Effector memory CD4-positive, alpha-beta T cell (primary cell): ENCODE results near the gene FAM53A.

Experiments
- DNase-seq, 3 donors: peaks; one replicate each; pipeline ENCODE4 v3.0.0-alpha.2; 2020
- H3K27ac ChIP-seq: 2 replicates; pipeline ENCODE4 v1.7.0; 2013; ENCODE audit warnings: mild to moderate bottlenecking, low read length, moderate library complexity; ENCODE audit not compliant: insufficient read depth, poor library complexity, severe bottlenecking
- H3K27me3 ChIP-seq: replicated peaks from 2 replicates; pipeline ENCODE4 v1.7.0; 2013; ENCODE audit warnings: mild to moderate bottlenecking, low read length; ENCODE audit not compliant: insufficient read depth, control insufficient read depth, poor library complexity, severe bottlenecking
- H3K36me3 ChIP-seq: 2 replicates; pipeline ENCODE4 v1.7.0; 2013; ENCODE audit warnings: mild to moderate bottlenecking, low read length, moderate library complexity; ENCODE audit not compliant: control insufficient read depth, insufficient read depth
- H3K4me1 ChIP-seq: 2 replicates; pipeline ENCODE4 v1.7.0; 2013; ENCODE audit warnings: low read length, mild to moderate bottlenecking; ENCODE audit not compliant: control insufficient read depth, insufficient read depth, poor library complexity, severe bottlenecking
- H3K4me3 ChIP-seq: 2 replicates; pipeline ENCODE4 v1.7.0; 2013; ENCODE audit warnings: low read length, low read depth, mild to moderate bottlenecking; ENCODE audit not compliant: insufficient read depth, poor library complexity, severe bottlenecking
- H3K9me3 ChIP-seq: 2 replicates; pipeline ENCODE4 v1.7.0; 2013; ENCODE audit warnings: mild to moderate bottlenecking, low read length, moderate library complexity; ENCODE audit not compliant: control insufficient read depth

FAM53A gene

DNA sequence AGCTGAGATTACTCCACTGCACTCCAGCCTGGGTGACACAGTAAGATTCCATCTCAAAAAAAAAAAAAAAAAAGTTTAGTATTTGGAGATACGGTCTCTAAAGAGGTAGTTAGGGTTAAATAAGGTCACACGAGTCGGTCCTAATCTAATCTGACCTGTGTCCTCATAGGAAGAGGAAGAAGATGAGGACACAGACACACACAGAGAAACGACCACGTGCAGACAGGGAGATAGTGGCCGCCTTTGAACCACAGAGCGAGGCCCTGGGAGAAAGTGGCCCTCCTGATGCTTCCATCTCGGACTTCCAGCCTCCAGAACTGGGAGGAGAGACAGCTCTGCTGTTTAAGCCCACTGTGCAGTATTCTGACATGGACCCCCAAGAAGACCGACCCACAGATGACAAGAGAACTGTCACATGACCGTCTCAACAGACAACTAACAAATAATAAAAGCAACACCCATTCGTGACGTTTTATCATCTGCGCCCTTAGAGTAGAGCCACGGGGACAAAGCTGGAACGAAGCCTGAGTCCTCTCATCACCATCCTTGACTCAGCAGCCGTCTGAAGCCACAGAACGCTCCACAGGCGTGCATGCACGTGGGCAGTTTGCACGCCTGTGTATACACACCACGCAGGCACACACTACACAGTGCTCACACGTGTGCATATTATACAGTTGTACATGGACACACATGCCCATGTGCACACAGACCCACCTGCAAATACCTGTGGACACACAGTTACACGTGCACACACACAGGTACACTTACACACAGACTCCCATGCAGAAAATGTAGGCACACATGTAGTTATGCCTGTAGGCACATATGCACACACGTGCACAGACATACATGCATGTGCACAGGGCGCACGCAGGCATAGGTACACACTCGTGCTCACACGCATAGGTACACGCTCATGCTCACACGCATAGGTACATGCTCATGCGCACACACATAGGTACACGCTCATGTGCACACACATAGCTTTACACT lies 51.7 kb downstream of the FAM53A start:
- Histone ChIP-seq H3K36me3 (no peaks in the 10 kb centered on the region), H3K4me1 (peaks cover 4% of the 10 kb centered on the region), H3K27me3 (no peaks in the 10 kb centered on the region), H3K27ac (no peak overlapping the region), H3K4me3 (no peak overlapping the region), H3K9me3 (no peaks in the 10 kb centered on the region)
- no peak for DNase-seq

DNA sequence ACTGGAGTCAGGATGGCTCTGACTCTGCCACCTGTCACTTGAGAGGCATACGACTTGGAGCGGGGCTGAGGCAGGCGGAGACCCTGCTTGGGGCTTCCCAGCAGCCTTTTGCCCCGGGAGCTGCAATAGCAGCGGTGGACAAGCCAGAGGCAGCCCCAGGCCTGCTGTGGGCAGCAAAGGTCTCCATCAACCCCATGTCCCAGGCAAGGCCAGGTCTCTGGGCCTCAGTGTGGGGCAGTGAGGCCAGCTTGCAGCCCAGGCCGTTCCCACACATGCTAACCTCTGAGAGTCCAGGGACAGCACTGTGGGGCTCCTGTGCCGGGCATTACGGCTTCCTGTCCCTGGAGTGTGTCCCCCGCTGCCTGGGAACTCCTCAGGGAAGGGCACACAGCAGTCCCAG lies 53.0 kb downstream of the FAM53A start:
- Histone ChIP-seq H3K27ac (no peak overlapping the region), H3K36me3 (no peaks in the 10 kb centered on the region), H3K4me3 (no peak overlapping the region), H3K9me3 (no peaks in the 10 kb centered on the region), H3K27me3 (no peaks in the 10 kb centered on the region), H3K4me1 (peaks cover 4% of the 10 kb centered on the region)
- no peak for DNase-seq

DNA sequence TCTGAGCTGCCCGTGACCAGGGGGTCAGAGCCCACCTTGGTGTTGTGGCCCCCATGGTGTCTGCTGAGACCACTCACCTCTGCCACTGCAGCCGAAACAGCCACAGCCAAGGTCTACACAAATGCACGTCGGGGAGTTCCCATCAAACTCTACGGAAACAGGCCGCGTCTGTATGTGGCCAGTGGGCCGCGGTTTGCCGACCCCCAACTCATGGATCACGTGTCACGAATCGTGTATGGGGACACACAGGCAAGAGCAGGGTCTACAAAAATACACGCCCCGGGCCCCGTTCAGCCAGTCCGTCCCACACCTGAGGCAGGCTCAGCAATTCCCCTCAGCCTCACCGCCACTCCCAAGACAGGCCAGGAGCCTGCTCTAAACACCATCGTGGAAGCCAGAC lies 53.8 kb downstream of the FAM53A start:
- peaks cover 4% of the 10 kb centered on the region for H3K4me1 ChIP-seq
- H3K27ac ChIP-seq: no peak overlapping the region
- no peaks in the 10 kb centered on the region for H3K27me3 ChIP-seq
- no peaks in the 10 kb centered on the region for H3K9me3 ChIP-seq
- no peak overlapping the region for H3K4me3 ChIP-seq
- DNase-seq: no peak
- H3K36me3 ChIP-seq: no peaks in the 10 kb centered on the region

DNA sequence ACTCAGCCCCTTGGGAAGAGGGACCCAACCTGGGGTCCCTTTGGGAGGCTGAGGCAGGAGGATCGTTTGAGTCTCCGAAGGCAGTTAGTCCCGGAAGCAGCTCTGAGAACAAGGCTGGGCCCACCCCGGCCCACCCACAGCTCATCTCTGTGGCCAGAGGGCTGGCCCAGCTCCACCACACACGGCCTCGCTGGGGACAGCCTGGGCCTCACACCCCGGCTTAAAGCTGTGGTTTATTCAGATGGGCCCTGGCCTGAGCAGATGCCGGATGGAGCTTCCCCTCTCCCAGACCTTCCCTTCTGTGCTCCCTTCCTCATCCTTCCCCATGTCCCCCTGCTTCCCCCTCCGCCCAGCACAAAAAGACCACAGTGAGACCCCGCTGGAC lies 54.4 kb downstream of the FAM53A start:
- Histone ChIP-seq H3K4me3 (no peak overlapping the region), H3K9me3 (no peaks in the 10 kb centered on the region), H3K27me3 (no peaks in the 10 kb centered on the region), H3K4me1 (peaks cover 4% of the 10 kb centered on the region), H3K27ac (no peak overlapping the region), H3K36me3 (no peaks in the 10 kb centered on the region)
- no peak for DNase-seq

DNA sequence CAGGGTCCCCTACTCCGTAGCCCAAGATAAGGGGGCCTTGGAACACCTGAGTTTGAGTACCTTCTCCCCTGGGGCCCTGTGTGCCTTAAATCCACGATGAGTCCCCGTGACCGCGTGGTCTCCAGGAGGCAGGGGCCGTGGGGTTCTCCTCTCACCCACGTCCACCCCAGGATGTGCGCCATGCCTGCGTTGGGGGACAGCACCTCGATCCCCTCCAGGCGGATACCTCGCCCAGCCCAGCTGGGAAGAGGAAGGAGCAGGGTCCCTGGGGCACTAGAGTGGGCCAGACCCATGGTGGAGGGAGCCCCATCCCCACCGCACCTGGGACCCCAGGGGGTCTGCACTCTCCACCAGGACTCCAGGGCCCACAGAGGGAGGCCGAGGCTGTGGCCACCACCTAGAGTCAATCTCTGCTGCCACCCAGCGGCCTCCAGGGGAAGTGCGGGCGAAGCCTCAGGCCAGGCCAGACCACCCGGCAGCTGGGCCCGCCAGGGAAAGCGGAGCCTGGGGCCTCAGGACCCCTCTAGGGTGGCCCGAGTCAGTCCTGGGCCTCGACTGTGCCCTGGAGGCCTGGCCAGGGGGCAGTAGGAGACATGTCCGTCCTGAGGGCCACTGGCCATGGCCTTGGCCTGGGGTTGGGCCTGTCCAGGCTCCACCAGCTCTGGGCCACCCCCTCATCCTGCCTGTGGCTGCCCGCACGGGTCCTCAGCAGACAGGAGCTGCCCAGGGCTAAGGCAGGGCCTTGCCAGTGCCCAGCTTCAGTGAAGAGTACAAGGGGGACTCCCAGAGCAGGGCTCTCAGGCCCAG lies 55.0 kb downstream of the FAM53A start:
- no peaks in the 10 kb centered on the region for H3K9me3 ChIP-seq
- H3K36me3 ChIP-seq: no peaks in the 10 kb centered on the region
- peak; percentile 37 to 60 (median 43) for DNase-seq
- H3K4me3 ChIP-seq: no peak overlapping the region
- H3K27ac ChIP-seq: no peak overlapping the region
- peaks cover 4% of the 10 kb centered on the region for H3K4me1 ChIP-seq
- no peaks in the 10 kb centered on the region for H3K27me3 ChIP-seq

DNA sequence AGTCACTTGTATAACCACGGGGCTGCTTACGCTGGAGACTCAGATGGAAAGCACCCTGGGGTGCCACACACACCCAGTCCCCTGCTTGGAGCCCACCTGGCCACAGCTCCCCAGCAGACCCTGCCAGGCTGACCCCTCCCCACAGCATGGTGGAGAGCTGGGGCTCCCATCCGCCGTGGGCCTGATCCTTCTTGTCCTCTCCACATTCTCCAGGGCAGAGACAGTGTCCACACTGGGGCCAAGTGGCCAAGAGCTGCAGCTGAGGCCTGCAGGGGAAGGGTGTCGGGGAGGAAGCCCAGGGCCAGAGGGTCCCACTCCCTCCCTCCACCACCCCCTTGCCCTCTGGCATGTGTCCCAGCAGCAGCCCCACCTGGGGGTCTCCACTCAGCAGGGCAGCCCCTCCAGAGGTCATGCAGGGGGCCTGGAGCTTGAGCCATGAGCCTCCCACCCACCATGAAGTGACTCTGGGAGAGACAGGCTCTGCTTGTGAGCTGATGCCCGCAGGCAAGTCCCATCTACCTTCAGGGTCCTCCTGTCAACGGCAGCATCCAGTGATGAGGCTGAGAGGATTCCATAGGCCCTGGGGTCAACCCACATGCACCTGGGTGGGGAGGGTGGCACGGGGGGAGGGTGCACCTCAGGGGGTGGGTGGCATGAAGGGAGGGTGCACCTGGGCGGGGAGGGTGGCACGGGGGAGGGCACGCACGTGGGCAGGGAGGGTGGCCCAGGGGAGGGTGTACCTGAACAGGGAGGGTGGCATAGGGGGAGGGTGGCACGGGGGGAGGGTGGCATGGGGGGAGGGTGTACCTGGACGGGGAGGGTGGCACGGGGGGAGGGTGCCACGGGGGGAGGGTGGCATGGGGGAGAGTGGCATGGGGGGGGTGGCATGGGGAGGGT lies 56.4 kb downstream of the FAM53A start:
- peaks cover 4% of the 10 kb centered on the region for H3K4me1 ChIP-seq
- no peaks in the 10 kb centered on the region for H3K27me3 ChIP-seq
- no peak overlapping the region for H3K4me3 ChIP-seq
- H3K36me3 ChIP-seq: no peaks in the 10 kb centered on the region
- no peaks in the 10 kb centered on the region for H3K9me3 ChIP-seq
- no peak for DNase-seq
- H3K27ac ChIP-seq: no peak overlapping the region

DNA sequence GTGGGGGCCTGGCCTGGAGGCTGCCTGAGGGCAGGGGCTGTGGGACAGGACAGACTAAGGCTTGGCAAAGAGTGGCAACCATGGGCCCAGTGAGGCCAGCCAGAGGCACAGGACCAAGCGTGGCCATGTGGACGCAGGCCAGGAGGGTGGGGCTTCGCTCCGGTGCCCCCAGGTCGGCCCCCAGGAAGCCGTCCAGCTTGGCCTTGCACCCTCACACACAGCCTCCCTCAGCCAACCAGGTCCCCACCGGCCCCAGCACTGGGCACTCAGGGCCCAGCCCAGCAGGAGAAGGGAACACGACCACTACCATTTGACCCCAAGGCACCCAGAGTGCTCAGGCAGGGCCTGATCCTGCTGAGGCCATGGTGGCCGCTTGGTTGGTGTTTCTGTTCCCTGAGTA lies 57.2 kb downstream of the FAM53A start:
- H3K27ac ChIP-seq: no peak overlapping the region
- no peaks in the 10 kb centered on the region for H3K9me3 ChIP-seq
- no peak overlapping the region for H3K4me3 ChIP-seq
- no peaks in the 10 kb centered on the region for H3K27me3 ChIP-seq
- no peaks in the 10 kb centered on the region for H3K36me3 ChIP-seq
- peaks cover 4% of the 10 kb centered on the region for H3K4me1 ChIP-seq
- DNase-seq: no peak

DNA sequence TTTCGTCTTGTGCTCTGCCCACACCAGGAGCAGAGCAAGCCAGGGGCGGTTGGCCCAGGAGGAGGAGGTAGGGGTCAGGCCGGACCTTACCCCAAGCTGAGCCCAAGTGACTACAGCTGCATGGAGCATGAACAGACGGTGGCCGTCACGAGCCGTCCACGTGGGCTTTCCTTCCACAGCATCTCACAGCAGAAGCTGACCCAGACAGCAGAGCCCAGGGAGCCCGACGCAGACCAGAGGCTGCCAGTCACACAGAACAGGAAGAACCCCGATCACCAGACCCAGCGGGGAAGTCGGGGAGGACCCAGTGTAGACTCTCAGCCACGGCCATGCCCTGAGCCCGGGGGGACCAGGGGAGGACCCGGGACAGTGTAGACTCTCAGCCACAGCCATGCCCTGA lies 58.0 kb downstream of the FAM53A start:
- no peaks in the 10 kb centered on the region for H3K9me3 ChIP-seq
- H3K27me3 ChIP-seq: no peaks in the 10 kb centered on the region
- DNase-seq: no peak
- H3K27ac ChIP-seq: no peak overlapping the region
- H3K4me3 ChIP-seq: no peak overlapping the region
- H3K4me1 ChIP-seq: peaks cover 4% of the 10 kb centered on the region
- no peaks in the 10 kb centered on the region for H3K36me3 ChIP-seq

DNA sequence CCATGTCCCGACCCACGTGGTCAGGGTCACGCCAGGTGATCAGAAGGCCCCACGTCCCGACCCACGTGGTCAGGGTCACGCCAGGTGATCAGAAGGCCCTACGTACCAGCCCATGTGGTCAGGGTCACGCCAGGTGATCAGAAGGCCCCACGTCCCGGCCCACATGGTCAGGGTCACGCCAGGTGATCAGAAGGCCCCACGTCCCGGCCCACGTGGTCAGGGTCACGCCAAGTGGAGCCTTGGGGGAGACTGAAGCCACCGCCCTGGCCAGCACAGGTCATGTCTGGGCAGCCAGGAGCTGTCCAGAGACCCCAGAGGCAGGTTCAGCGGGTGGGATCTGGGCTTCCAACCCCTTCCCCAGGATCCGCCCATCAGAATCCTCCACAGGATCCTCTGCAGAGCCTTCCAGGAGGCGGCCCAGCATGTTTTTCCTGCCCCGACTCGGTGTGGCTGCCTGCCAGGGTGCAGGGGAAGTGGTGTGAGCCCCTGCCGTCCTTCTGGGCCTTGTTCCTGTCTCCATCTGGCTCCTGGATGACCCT lies 58.4 kb downstream of the FAM53A start:
- H3K27ac ChIP-seq: no peak overlapping the region
- H3K4me1 ChIP-seq: peaks cover 4% of the 10 kb centered on the region
- H3K36me3 ChIP-seq: no peaks in the 10 kb centered on the region
- H3K9me3 ChIP-seq: no peaks in the 10 kb centered on the region
- DNase-seq: no peak
- no peak overlapping the region for H3K4me3 ChIP-seq
- no peaks in the 10 kb centered on the region for H3K27me3 ChIP-seq
